ENCODE measurements around the gene IFT172. TPM values are rescaled to one million over a fixed set of nuclear protein-coding genes. Genes with fewer than 3 reads are reported as not detected.

The IFT172 gene
- total and polyA plus RNA-seq, 2 donors (not counting 3 experiments of a cell fraction or from before 2014, with no cell fraction given), result 29.4 to 34.1 TPM

DNA sequence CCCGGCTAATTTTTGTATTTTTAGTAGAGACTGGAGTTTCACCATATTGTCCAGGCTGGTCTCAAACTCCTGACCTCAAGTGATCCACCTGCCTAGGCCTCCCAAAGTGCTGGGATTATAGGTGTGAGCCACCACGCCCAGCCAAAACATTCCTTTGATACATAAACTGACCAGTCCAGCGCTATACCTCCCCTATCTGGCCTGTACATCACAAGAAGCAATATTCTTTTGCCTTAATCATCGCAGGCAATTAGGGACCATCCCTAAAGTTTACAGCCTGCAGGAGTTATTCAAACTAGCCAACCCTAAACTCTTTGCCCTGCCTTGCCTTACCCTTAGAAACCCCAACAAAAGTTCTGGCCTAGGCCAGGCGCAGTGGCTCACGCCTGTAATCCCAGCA lies 73.4 kb downstream of the IFT172 start:
- Histone ChIP-seq H3K27ac (ENCODE audit: insufficient read depth, low read depth, low read length) (no peak overlapping the region), H4K20me1 (replicated peaks; ENCODE audit: control insufficient read depth, extremely low read depth, insufficient read depth, low read length) (no peaks in the 10 kb centered on the region), H3K9me3 (replicated peaks; ENCODE audit: control insufficient read depth, insufficient read depth, low read length) (no peaks in the 10 kb centered on the region), H3K79me2 (ENCODE audit: control insufficient read depth, insufficient read depth, low read length) (no peaks in the 10 kb centered on the region), H3K9ac (replicated peaks; ENCODE audit: extremely low read depth, insufficient read depth, low read length) (no peak overlapping the region), H3K4me3 (replicated peaks in 1 of 3; ENCODE audit: insufficient read depth in 1 of 3, low read depth in 1 of 3, low read length in 3 of 3) (no peak overlapping the region), H3K27me3 (ENCODE audit: control insufficient read depth in 2 of 2, insufficient read depth in 2 of 2, low read length in 2 of 2) (peaks cover 1 to 5% of the 10 kb centered on the region in 2 experiments), H3K4me1 (ENCODE audit: control insufficient read depth, extremely low read depth, insufficient read depth, low read length) (no peaks in the 10 kb centered on the region), H3K36me3 (ENCODE audit: control insufficient read depth in 2 of 2, extremely low read depth in 1 of 2, insufficient read depth in 2 of 2, low read length in 2 of 2) (no peaks in the 10 kb centered on the region), H3K4me2 (ENCODE audit: insufficient read depth, low read length) (no peak overlapping the region), H3K9me1 (replicated peaks; ENCODE audit: control insufficient read depth, extremely low read depth, insufficient read depth, low read length) (no peaks in the 10 kb centered on the region), H2AFZ (ENCODE audit: low read depth, low read length) (no peak overlapping the region)
- FAIRE-seq (no peak), DNase-seq (ENCODE audit: low read depth, low spot score) (no peak)
- dilution Hi-C loops (cut with MboI; ENCODE audit: extremely low pct_ligation_motif_present, low sequenced_read_pairs) (no loop called here), intact Hi-C loops (cut with micrococcal nuclease) (no loop called here)
- ChIA-PET POLR2A (no interaction called here), CTCF (no interaction called here)
- no TSS peak for BruUV-seq (replicated peaks)
- TF ChIP-seq POLR2A (IDR thresholded peaks at IDR 0.05; ENCODE audit: low read depth, low read length), result no peak
- no peak for TF ChIP-seq FOS (IDR thresholded peaks at IDR 0.05; ENCODE audit: borderline replicate concordance, insufficient read depth, low read length)
- no peak for TF ChIP-seq POLR2AphosphoS5 (IDR thresholded peaks at IDR 0.05; ENCODE audit: insufficient read depth, low read depth, low read length)
- TF ChIP-seq, protein P1, sequence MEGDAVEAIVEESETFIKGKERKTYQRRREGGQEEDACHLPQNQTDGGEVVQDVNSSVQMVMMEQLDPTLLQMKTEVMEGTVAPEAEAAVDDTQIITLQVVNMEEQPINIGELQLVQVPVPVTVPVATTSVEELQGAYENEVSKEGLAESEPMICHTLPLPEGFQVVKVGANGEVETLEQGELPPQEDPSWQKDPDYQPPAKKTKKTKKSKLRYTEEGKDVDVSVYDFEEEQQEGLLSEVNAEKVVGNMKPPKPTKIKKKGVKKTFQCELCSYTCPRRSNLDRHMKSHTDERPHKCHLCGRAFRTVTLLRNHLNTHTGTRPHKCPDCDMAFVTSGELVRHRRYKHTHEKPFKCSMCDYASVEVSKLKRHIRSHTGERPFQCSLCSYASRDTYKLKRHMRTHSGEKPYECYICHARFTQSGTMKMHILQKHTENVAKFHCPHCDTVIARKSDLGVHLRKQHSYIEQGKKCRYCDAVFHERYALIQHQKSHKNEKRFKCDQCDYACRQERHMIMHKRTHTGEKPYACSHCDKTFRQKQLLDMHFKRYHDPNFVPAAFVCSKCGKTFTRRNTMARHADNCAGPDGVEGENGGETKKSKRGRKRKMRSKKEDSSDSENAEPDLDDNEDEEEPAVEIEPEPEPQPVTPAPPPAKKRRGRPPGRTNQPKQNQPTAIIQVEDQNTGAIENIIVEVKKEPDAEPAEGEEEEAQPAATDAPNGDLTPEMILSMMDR (IDR thresholded peaks at IDR 0.05; ENCODE audit: extremely low read depth in 1 of 2, insufficient read depth in 1 of 2, low read depth in 1 of 2, low read length in 2 of 2), result no peak
- no peak for TF ChIP-seq EZH2 (IDR thresholded peaks at IDR 0.05; ENCODE audit: borderline replicate concordance, low read depth, low read length, severe bottlenecking)
- no peak for TF ChIP-seq MYC (IDR thresholded peaks at IDR 0.05; ENCODE audit: low read depth, low read length)
- TF ChIP-seq JUN (IDR thresholded peaks at IDR 0.05; ENCODE audit: borderline replicate concordance, insufficient read depth, insufficient read length, low read depth), result no peak
- no peak for TF ChIP-seq GATA2 (IDR thresholded peaks at IDR 0.05; ENCODE audit: insufficient read depth, insufficient read length, low read depth, low read length)
- TF ChIP-seq, protein P2, sequence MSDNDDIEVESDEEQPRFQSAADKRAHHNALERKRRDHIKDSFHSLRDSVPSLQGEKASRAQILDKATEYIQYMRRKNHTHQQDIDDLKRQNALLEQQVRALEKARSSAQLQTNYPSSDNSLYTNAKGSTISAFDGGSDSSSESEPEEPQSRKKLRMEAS (IDR thresholded peaks at IDR 0.05; ENCODE audit: insufficient read depth, insufficient read length), result no peak
